K562 (cell line): ENCODE data around the gene HSPA1B. TPM values are rescaled to one million over a fixed set of nuclear protein-coding genes. Genes with fewer than 3 reads are reported as not detected.

Experiments
- CBFA2T2 ChIP-seq: fragments of 450-650 bp; conservative IDR thresholded peaks from 2 replicates; pipeline ENCODE4 v1.6.1; 2017; ENCODE audit warnings: mild to moderate bottlenecking
- DDX20 ChIP-seq: fragments of 450-650 bp; IDR thresholded peaks from 2 replicates; pipeline ENCODE4 v1.6.1; 2016; ENCODE audit warnings: missing genetic modification characterization, low read depth, mild to moderate bottlenecking, missing compliant biosample characterization, moderate library complexity
- DMBX1 ChIP-seq: fragments of 250-450 bp; sonication (Bioruptor Pico); IDR thresholded peaks from 2 replicates; pipeline ENCODE4 v1.8.0; 2022; ENCODE audit warnings: inconsistent platforms, mild to moderate bottlenecking, moderate library complexity, borderline replicate concordance
- EP400 ChIP-seq: fragments of 450-650 bp; IDR thresholded peaks from 2 replicates; pipeline ENCODE4 v1.6.1; 2017; ENCODE audit warnings: antibody characterized with exemption, mild to moderate bottlenecking, moderate library complexity
- FOXJ2 ChIP-seq: fragments of 200-800 bp; sonication (Bioruptor generic); IDR thresholded peaks from 2 replicates; pipeline ENCODE4 v1.6.1; 2016; ENCODE audit warnings: missing genetic modification characterization, missing compliant biosample characterization
- GATAD2B ChIP-seq: fragments of 450-650 bp; IDR thresholded peaks from 2 replicates; pipeline ENCODE4 v1.6.1; 2017; ENCODE audit warnings: mild to moderate bottlenecking, borderline replicate concordance
- GTF2A2 ChIP-seq: IDR thresholded peaks from 2 replicates; pipeline ENCODE4 v1.6.1; 2016; ENCODE audit warnings: mild to moderate bottlenecking, missing genetic modification characterization, missing compliant biosample characterization
- HDAC1 ChIP-seq, 2 experiments: fragments of 450-650 bp; IDR thresholded peaks; 2 replicates each; pipeline ENCODE4 v1.6.1; 2016 to 2017; ENCODE audit warnings: inconsistent platforms in 1 of 2, mild to moderate bottlenecking in 1 of 2, moderate library complexity in 1 of 2
- HDGF ChIP-seq: fragments of 450-650 bp; IDR thresholded peaks from 2 replicates; pipeline ENCODE4 v1.6.1; 2016
- POLR2A ChIP-seq: fragments of 450-650 bp; conservative IDR thresholded peaks from 2 replicates; pipeline ENCODE4 v1.6.1; 2016
- PTTG1 ChIP-seq: fragments of 450-650 bp; IDR thresholded peaks from 2 replicates; pipeline ENCODE4 v1.6.1; 2016; ENCODE audit warnings: low read depth, mild to moderate bottlenecking, missing genetic modification characterization, missing compliant biosample characterization
- SIRT6 ChIP-seq: IDR thresholded peaks from one replicate; pipeline ENCODE4 v1.6.1; 2012; ENCODE audit warnings: low read depth, mild to moderate bottlenecking, control low read depth, inconsistent platforms, low read length, moderate library complexity
- SMAD1 ChIP-seq: fragments of 150-350 bp; IDR thresholded peaks from 2 replicates; pipeline ENCODE4 v1.6.1; 2014; ENCODE audit warnings: low read length, low read depth; ENCODE audit not compliant: partially characterized antibody
- SMARCE1 ChIP-seq: fragments of 450-650 bp; IDR thresholded peaks from 2 replicates; pipeline ENCODE4 v1.7.1; 2016; ENCODE audit warnings: mild to moderate bottlenecking
- SRSF3 ChIP-seq: fragments of 200-400 bp; formaldehyde crosslinking; IDR thresholded peaks from 2 replicates; pipeline ENCODE4 v1.6.1; 2016; ENCODE audit warnings: mild to moderate bottlenecking, low read length, moderate library complexity; ENCODE audit not compliant: insufficient read depth
- TBL1XR1 ChIP-seq, 2 experiments: IDR thresholded peaks; 2 replicates each; pipeline ENCODE4 v1.6.1; 2012; ENCODE audit warnings: improper control_type of control experiment in 2 of 2, low read length in 2 of 2, mild to moderate bottlenecking in 1 of 2
- TCFL5 ChIP-seq: fragments of 250-450 bp; sonication (Bioruptor Pico); conservative IDR thresholded peaks from 2 replicates; pipeline ENCODE4 v1.6.1; 2021; ENCODE audit warnings: mild to moderate bottlenecking, moderate library complexity, matching md5 sums
- polyA plus RNA-seq, 8 experiments: library from polyadenylated mRNA; depleted of rRNA in 4 of 8; stranded (reverse) in 5 of 8; unstranded in 3 of 8; fragments of >200 nt; fragmentation: Nextera tagmentation in 2 of 8; fragmentation: Illumina TruSeq in 1 of 8; extraction: Ambion mirVana in 2 of 8; extraction: Trizol in 1 of 8; gene quantifications; 2 replicates each; pipeline versions ENCODE4 v1.2.1 to v1.2.3, GENCODE V29; 2011 to 2014; ENCODE audit warnings: inconsistent platforms in 1 of 8, missing spikeins in 1 of 8
- total RNA-seq, 7 experiments: library from RNA; depleted of rRNA in 6 of 7; stranded (reverse); fragments of >200 nt in 6 of 7; fragmentation: Illumina TruSeq in 2 of 7; extraction: Trizol in 2 of 7; gene quantifications; 2 replicates each; pipeline versions ENCODE4 v1.2.1 to v1.2.3, GENCODE V29; 2011 to 2021; ENCODE audit warnings: low replicate concordance in 1 of 7
- TF ChIP-seq, protein P1 (sequence below): fragments of 450-650 bp; IDR thresholded peaks from 2 replicates; pipeline ENCODE4 v1.6.1; 2016; ENCODE audit warnings: antibody characterized with exemption
- TF ChIP-seq, protein P2 (sequence below): sonication (generic); formaldehyde crosslinking; IDR thresholded peaks from 2 replicates; pipeline ENCODE4 v1.8.0; 2023; ENCODE audit warnings: missing genetic modification reagents, mild to moderate bottlenecking, borderline replicate concordance
- TF ChIP-seq, protein P3 (sequence below): sonication (generic); formaldehyde crosslinking; IDR thresholded peaks from 2 replicates; pipeline ENCODE4 v1.8.0; 2022; ENCODE audit warnings: missing genetic modification reagents, mild to moderate bottlenecking, borderline replicate concordance
- TF ChIP-seq, protein P4 (sequence below), 2 experiments: fragments of 200-800 bp in 1 of 2; sonication (Bioruptor generic) in 1 of 2; sonication (generic) in 1 of 2; formaldehyde crosslinking in 1 of 2; IDR thresholded peaks in 1 of 2; conservative IDR thresholded peaks in 1 of 2; 2 replicates each; pipeline versions ENCODE4 v1.5.0 to v1.6.1; 2016 to 2020; ENCODE audit warnings: missing compliant biosample characterization in 1 of 2, missing genetic modification characterization in 1 of 2, missing genetic modification reagents in 1 of 2

The HSPA1B gene
- total and polyA plus RNA-seq, 9 of the 15 experiments (the other 6 are each of a cell fraction or from before 2014, with no cell fraction given), result 0.27 to 227 (median 51.2) TPM

DNA sequence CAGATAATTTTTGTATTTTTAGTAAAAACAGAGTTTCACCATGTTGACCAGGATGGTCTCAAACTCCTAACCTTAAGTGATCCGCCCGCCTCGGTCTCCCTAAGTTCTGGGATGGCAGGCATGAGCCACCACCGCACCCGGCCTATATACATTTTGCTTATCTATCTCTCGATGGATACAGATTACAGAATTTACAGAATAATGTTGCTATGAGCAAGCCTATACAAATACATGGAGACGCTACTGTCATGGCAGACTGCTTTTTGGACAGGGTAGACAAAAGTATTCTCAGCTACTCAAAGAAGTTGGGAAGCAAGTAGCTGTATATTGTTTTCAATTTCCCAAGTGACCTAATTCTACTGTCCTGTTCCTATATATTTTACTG, 14.1 kb upstream of the HSPA1B start (continued):
- 0 out of 2 replicates have a peak, but pooled peaks have one; percentile 13 for TF ChIP-seq PTTG1 (tag)
- 0 out of 4 replicates have a peak, but pooled peaks of 1 of the 2 experiments have one; percentile 12 for TF ChIP-seq HDAC1 (IDR thresholded peaks at IDR 0.05)
- TF ChIP-seq, protein P1, sequence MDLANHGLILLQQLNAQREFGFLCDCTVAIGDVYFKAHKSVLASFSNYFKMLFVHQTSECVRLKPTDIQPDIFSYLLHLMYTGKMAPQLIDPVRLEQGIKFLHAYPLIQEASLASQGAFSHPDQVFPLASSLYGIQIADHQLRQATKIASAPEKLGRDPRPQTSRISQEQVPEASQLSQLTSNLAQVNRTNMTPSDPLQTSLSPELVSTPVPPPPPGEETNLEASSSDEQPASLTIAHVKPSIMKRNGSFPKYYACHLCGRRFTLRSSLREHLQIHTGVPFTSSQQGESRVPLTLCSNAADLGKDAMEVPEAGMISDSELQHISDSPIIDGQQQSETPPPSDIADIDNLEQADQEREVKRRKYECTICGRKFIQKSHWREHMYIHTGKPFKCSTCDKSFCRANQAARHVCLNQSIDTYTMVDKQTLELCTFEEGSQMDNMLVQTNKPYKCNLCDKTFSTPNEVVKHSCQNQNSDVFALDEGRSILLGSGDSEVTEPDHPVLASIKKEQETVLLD, result no peak
- TF ChIP-seq GTF2A2 (tag), result peak; percentile 70; the same call in 1 of the 2 replicates
- no peak for TF ChIP-seq CBFA2T2
- TF ChIP-seq TCFL5, result no peak
- 0 out of 2 replicates have a peak, but pooled peaks have one; percentile 45 for TF ChIP-seq FOXJ2
- no peak for TF ChIP-seq EP400
- TF ChIP-seq DMBX1, result peak; percentile 30; the same call in 1 of the 2 replicates
- no peak for TF ChIP-seq SMARCE1
- TF ChIP-seq SRSF3, result no peak
- no peak for TF ChIP-seq HDGF
- TF ChIP-seq, protein P2, sequence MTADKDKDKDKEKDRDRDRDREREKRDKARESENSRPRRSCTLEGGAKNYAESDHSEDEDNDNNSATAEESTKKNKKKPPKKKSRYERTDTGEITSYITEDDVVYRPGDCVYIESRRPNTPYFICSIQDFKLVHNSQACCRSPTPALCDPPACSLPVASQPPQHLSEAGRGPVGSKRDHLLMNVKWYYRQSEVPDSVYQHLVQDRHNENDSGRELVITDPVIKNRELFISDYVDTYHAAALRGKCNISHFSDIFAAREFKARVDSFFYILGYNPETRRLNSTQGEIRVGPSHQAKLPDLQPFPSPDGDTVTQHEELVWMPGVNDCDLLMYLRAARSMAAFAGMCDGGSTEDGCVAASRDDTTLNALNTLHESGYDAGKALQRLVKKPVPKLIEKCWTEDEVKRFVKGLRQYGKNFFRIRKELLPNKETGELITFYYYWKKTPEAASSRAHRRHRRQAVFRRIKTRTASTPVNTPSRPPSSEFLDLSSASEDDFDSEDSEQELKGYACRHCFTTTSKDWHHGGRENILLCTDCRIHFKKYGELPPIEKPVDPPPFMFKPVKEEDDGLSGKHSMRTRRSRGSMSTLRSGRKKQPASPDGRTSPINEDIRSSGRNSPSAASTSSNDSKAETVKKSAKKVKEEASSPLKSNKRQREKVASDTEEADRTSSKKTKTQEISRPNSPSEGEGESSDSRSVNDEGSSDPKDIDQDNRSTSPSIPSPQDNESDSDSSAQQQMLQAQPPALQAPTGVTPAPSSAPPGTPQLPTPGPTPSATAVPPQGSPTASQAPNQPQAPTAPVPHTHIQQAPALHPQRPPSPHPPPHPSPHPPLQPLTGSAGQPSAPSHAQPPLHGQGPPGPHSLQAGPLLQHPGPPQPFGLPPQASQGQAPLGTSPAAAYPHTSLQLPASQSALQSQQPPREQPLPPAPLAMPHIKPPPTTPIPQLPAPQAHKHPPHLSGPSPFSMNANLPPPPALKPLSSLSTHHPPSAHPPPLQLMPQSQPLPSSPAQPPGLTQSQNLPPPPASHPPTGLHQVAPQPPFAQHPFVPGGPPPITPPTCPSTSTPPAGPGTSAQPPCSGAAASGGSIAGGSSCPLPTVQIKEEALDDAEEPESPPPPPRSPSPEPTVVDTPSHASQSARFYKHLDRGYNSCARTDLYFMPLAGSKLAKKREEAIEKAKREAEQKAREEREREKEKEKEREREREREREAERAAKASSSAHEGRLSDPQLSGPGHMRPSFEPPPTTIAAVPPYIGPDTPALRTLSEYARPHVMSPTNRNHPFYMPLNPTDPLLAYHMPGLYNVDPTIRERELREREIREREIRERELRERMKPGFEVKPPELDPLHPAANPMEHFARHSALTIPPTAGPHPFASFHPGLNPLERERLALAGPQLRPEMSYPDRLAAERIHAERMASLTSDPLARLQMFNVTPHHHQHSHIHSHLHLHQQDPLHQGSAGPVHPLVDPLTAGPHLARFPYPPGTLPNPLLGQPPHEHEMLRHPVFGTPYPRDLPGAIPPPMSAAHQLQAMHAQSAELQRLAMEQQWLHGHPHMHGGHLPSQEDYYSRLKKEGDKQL (CRISPR knock-in tag), result no peak
- TF ChIP-seq GATAD2B, result no peak
- TF ChIP-seq SIRT6, result no peak
- TF ChIP-seq, protein P3, sequence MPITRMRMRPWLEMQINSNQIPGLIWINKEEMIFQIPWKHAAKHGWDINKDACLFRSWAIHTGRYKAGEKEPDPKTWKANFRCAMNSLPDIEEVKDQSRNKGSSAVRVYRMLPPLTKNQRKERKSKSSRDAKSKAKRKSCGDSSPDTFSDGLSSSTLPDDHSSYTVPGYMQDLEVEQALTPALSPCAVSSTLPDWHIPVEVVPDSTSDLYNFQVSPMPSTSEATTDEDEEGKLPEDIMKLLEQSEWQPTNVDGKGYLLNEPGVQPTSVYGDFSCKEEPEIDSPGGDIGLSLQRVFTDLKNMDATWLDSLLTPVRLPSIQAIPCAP, result peak; percentile 54; the same call in 1 of the 2 replicates
- TF ChIP-seq TBL1XR1 (IDR thresholded peaks at IDR 0.05; ENCODE audit: low read length in 2 of 2), result no peak
- TF ChIP-seq SMAD1, result peak; percentile 15
- TF ChIP-seq DDX20, result peak; percentile 78
- TF ChIP-seq, protein P4, sequence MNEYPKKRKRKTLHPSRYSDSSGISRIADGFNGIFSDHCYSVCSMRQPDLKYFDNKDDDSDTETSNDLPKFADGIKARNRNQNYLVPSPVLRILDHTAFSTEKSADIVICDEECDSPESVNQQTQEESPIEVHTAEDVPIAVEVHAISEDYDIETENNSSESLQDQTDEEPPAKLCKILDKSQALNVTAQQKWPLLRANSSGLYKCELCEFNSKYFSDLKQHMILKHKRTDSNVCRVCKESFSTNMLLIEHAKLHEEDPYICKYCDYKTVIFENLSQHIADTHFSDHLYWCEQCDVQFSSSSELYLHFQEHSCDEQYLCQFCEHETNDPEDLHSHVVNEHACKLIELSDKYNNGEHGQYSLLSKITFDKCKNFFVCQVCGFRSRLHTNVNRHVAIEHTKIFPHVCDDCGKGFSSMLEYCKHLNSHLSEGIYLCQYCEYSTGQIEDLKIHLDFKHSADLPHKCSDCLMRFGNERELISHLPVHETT (CRISPR knock-in tag; conservative IDR thresholded peaks at IDR 0.05 in 1 of 2, IDR thresholded peaks at IDR 0.05 in 1 of 2), result peak in 1 of 2 experiments; percentile 67; a peak in 1 of 4 replicates
- no peak for TF ChIP-seq POLR2A
